Tibial nerve (tissue), 4 donors: ENCODE measurements around the gene PCBP3. TPM values are rescaled to one million over a fixed set of nuclear protein-coding genes. Genes with fewer than 3 reads are reported as not detected.

Experiments used
- DNase-seq, 2 donors: peaks; one replicate each; pipeline ENCODE4 v3.0.0-alpha.2; 2019; ENCODE audit warnings: low spot score in 2 of 2
- H3K27ac ChIP-seq, 4 donors: fragments of 200-600 bp; sonication (generic) in 3 of 4; one replicate each; pipeline ENCODE4 v1.5.1; 2017 to 2019; ENCODE audit warnings: mild to moderate bottlenecking in 1 of 4
- H3K27me3 ChIP-seq, 2 donors: fragments of 200-600 bp; sonication (generic) in 1 of 2; one replicate each; pipeline versions ENCODE4 v1.5.1 to v1.6.0; 2017 to 2019
- H3K36me3 ChIP-seq, 3 donors: fragments of 200-600 bp; sonication (generic); one replicate each; pipeline ENCODE4 v1.5.1; 2018 to 2019
- H3K4me1 ChIP-seq, 4 donors: fragments of 200-600 bp; sonication (generic) in 3 of 4; one replicate each; pipeline ENCODE4 v1.5.1; 2017 to 2019
- H3K4me3 ChIP-seq, 4 donors: fragments of 200-600 bp; sonication (generic) in 3 of 4; one replicate each; pipeline ENCODE4 v1.5.1; 2017 to 2019; ENCODE audit warnings: mild to moderate bottlenecking in 1 of 4, moderate library complexity in 1 of 4
- H3K9me3 ChIP-seq, 4 donors: fragments of 200-600 bp; sonication (generic) in 3 of 4; one replicate each; pipeline ENCODE4 v1.5.1; 2017 to 2019
- CTCF ChIP-seq, 5 experiments: fragments of 200-600 bp in 3 of 5; fragments of 450-650 bp in 2 of 5; sonication (generic) in 3 of 5; IDR thresholded peaks; one replicate each; pipeline ENCODE4 v1.5.1; 2016 to 2019; ENCODE audit warnings: antibody characterized with exemption in 5 of 5, mild to moderate bottlenecking in 3 of 5, moderate library complexity in 2 of 5
- EP300 ChIP-seq, 2 donors: sonication (generic); formaldehyde crosslinking; IDR thresholded peaks; one replicate each; pipeline ENCODE4 v1.6.1; 2017; ENCODE audit warnings: antibody characterized with exemption in 2 of 2, mild to moderate bottlenecking in 1 of 2
- POLR2A ChIP-seq, 2 donors: fragments of 450-650 bp; IDR thresholded peaks; one replicate each; pipeline ENCODE4 v1.6.1; 2017; ENCODE audit warnings: antibody characterized with exemption in 2 of 2, mild to moderate bottlenecking in 2 of 2, moderate library complexity in 2 of 2
- WGBS, 2 donors: methylation state at CpG; one replicate each; pipeline ENCODE4 v1.1.5; 2018; 5-methylcytosine and 5-hydroxymethylcytosine counted together
- total RNA-seq, 4 donors: library from RNA; depleted of rRNA; stranded (reverse); fragments of >200 nt; gene quantifications; one replicate each; pipeline ENCODE4 v1.1.0, GENCODE V29; 2016

The PCBP3 gene
- total RNA-seq, 4 donors from 2014 or later = 4.2 to 13.4 (median 9.6) TPM

- no peaks in the 10 kb centered on the region for H3K9me3 ChIP-seq
- H3K36me3 ChIP-seq = no peaks in the 10 kb centered on the region
- no peak for DNase-seq
- 61 to 63% methylated on average over 3 of the region's 3 CpGs for WGBS, 2 donors
- no peak overlapping the region for H3K27ac ChIP-seq
- no peaks in the 10 kb centered on the region for H3K4me1 ChIP-seq
- no peak for TF ChIP-seq EP300 (IDR thresholded peaks at IDR 0.05)
- no peak for TF ChIP-seq POLR2A (IDR thresholded peaks at IDR 0.05)
- no peaks in the 10 kb centered on the region for H3K27me3 ChIP-seq
- no peak overlapping the region for H3K4me3 ChIP-seq
Measured at GRCh38 chr21:45796003-45796402, 152.5 kb downstream of the PCBP3 start.

- Histone ChIP-seq H3K36me3 (no peaks in the 10 kb centered on the region), H3K9me3 (no peaks in the 10 kb centered on the region), H3K27me3 (no peaks in the 10 kb centered on the region), H3K27ac (no peak overlapping the region), H3K4me1 (no peaks in the 10 kb centered on the region), H3K4me3 (no peak overlapping the region)
- no peak for TF ChIP-seq EP300 (IDR thresholded peaks at IDR 0.05)
- TF ChIP-seq CTCF (IDR thresholded peaks at IDR 0.05) = no peak
- TF ChIP-seq POLR2A (IDR thresholded peaks at IDR 0.05) = no peak
- WGBS, 2 donors = 54 to 60% methylated on average over 8 of the region's 8 CpGs
- DNase-seq = no peak
Measured at GRCh38 chr21:45797338-45797737, 153.8 kb downstream of the PCBP3 start.

GRCh38 chr21:45799765-45800338, 156.3 kb downstream of the PCBP3 start:
- Histone ChIP-seq H3K4me3 (no peak overlapping the region), H3K4me1 (no peaks in the 10 kb centered on the region), H3K36me3 (no peaks in the 10 kb centered on the region), H3K27me3 (no peaks in the 10 kb centered on the region), H3K9me3 (no peaks in the 10 kb centered on the region), H3K27ac (no peak overlapping the region)
- DNase-seq = no peak
- WGBS, 2 donors = 77% methylated on average over 8 to 9 of the region's 9 CpGs
- no peak for TF ChIP-seq CTCF (IDR thresholded peaks at IDR 0.05)
- TF ChIP-seq EP300 (IDR thresholded peaks at IDR 0.05) = no peak
- TF ChIP-seq POLR2A (IDR thresholded peaks at IDR 0.05) = no peak

- Histone ChIP-seq H3K36me3 (no peaks in the 10 kb centered on the region), H3K4me1 (no peaks in the 10 kb centered on the region), H3K27me3 (no peaks in the 10 kb centered on the region), H3K9me3 (no peaks in the 10 kb centered on the region), H3K4me3 (no peak overlapping the region), H3K27ac (no peak overlapping the region)
- TF ChIP-seq EP300 (IDR thresholded peaks at IDR 0.05) = no peak
- no peak for TF ChIP-seq POLR2A (IDR thresholded peaks at IDR 0.05)
- no peak for TF ChIP-seq CTCF (IDR thresholded peaks at IDR 0.05)
- no peak for DNase-seq
- 78 to 81% methylated on average over 10 to 14 of the region's 14 CpGs for WGBS, 2 donors
Measured at GRCh38 chr21:45800339-45801080, 157.0 kb downstream of the PCBP3 start.

- 81 to 97% methylated on average over 6 to 7 of the region's 7 CpGs for WGBS, 2 donors
- Histone ChIP-seq H3K9me3 (no peaks in the 10 kb centered on the region), H3K4me1 (no peaks in the 10 kb centered on the region), H3K4me3 (no peak overlapping the region), H3K27me3 (no peaks in the 10 kb centered on the region), H3K27ac (no peak overlapping the region), H3K36me3 (peaks cover 0 to 5% (median 0%) of the 10 kb centered on the region in 3 donors)
- TF ChIP-seq EP300 (IDR thresholded peaks at IDR 0.05) = no peak
- no peak for DNase-seq
Measured at GRCh38 chr21:45801129-45801964, 157.8 kb downstream of the PCBP3 start.

- Histone ChIP-seq H3K27ac (no peak overlapping the region), H3K9me3 (no peaks in the 10 kb centered on the region), H3K36me3 (peaks cover 0 to 8% (median 0%) of the 10 kb centered on the region in 3 donors), H3K4me3 (no peak overlapping the region), H3K4me1 (no peaks in the 10 kb centered on the region), H3K27me3 (no peaks in the 10 kb centered on the region)
- 79 to 85% methylated on average over 6 to 8 of the region's 8 CpGs for WGBS, 2 donors
- no peak for DNase-seq
- TF ChIP-seq CTCF (IDR thresholded peaks at IDR 0.05) = no peak
- TF ChIP-seq POLR2A (IDR thresholded peaks at IDR 0.05) = no peak
- no peak for TF ChIP-seq EP300 (IDR thresholded peaks at IDR 0.05)
Measured at GRCh38 chr21:45801989-45802388, 158.5 kb downstream of the PCBP3 start.
